Measurements from ENCODE around the gene CYREN.

GRCh38 chr7:135174941-135175340, 4.4 kb upstream of the CYREN start:
- TF ChIP-seq, protein P1, sequence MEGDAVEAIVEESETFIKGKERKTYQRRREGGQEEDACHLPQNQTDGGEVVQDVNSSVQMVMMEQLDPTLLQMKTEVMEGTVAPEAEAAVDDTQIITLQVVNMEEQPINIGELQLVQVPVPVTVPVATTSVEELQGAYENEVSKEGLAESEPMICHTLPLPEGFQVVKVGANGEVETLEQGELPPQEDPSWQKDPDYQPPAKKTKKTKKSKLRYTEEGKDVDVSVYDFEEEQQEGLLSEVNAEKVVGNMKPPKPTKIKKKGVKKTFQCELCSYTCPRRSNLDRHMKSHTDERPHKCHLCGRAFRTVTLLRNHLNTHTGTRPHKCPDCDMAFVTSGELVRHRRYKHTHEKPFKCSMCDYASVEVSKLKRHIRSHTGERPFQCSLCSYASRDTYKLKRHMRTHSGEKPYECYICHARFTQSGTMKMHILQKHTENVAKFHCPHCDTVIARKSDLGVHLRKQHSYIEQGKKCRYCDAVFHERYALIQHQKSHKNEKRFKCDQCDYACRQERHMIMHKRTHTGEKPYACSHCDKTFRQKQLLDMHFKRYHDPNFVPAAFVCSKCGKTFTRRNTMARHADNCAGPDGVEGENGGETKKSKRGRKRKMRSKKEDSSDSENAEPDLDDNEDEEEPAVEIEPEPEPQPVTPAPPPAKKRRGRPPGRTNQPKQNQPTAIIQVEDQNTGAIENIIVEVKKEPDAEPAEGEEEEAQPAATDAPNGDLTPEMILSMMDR (IDR thresholded peaks at IDR 0.05; ENCODE audit: low read depth, low read length, poor library complexity, severe bottlenecking): no peak
- no peak for TF ChIP-seq EZH2phosphoT487 (IDR thresholded peaks at IDR 0.05; ENCODE audit: borderline replicate concordance, low read length)
